K562 (cell line): ENCODE data around the gene TTC9C. TPM values are rescaled to one million over a fixed set of nuclear protein-coding genes. Genes with fewer than 3 reads are reported as not detected.

ENCODE experiments used
- ATF1 ChIP-seq, 2 experiments: fragments of 450-650 bp in 1 of 2; IDR thresholded peaks; 2 replicates each; pipeline ENCODE4 v1.6.1; 2016; ENCODE audit warnings: missing compliant biosample characterization in 1 of 2, missing genetic modification characterization in 1 of 2
- BHLHE40 ChIP-seq: IDR thresholded peaks from 2 replicates; pipeline ENCODE4 v1.6.1; 2011; ENCODE audit warnings: low read length, improper control_type of control experiment
- CBX8 ChIP-seq: fragments of 200-600 bp; sonication (generic); IDR thresholded peaks from 2 replicates; pipeline ENCODE4 v1.6.1; 2012; ENCODE audit warnings: borderline replicate concordance, mixed run types, low read depth, mild to moderate bottlenecking, moderate library complexity, mixed read lengths, low read length, control low read depth, inconsistent platforms; ENCODE audit not compliant: poor library complexity, severe bottlenecking; ENCODE audit errors: extremely low read depth
- MAFK ChIP-seq: IDR thresholded peaks from 2 replicates; pipeline ENCODE4 v1.6.1; 2011; ENCODE audit warnings: low read length, improper control_type of control experiment
- MTA1 ChIP-seq: fragments of 450-650 bp; IDR thresholded peaks from 2 replicates; pipeline ENCODE4 v1.6.1; 2017; ENCODE audit warnings: borderline replicate concordance
- NRF1 ChIP-seq, 2 experiments: fragments of 450-650 bp; IDR thresholded peaks in 1 of 2; conservative IDR thresholded peaks in 1 of 2; 2 replicates each; pipeline ENCODE4 v1.6.1; 2014; ENCODE audit warnings: mild to moderate bottlenecking in 2 of 2
- PRMT5 ChIP-seq: sonication (generic); formaldehyde crosslinking; IDR thresholded peaks from 2 replicates; pipeline ENCODE4 v1.5.0; 2020; ENCODE audit warnings: missing genetic modification reagents
- RAD21 ChIP-seq, 2 experiments: fragments of 250-450 bp in 1 of 2; fragments of 450-650 bp in 1 of 2; sonication (Bioruptor Pico) in 1 of 2; formaldehyde crosslinking in 1 of 2; IDR thresholded peaks in 1 of 2; conservative IDR thresholded peaks in 1 of 2; 2 replicates each; pipeline versions ENCODE4 v1.4.0 to v1.8.0; 2020 to 2022; ENCODE audit warnings: mild to moderate bottlenecking in 2 of 2, moderate library complexity in 1 of 2
- SRSF1 ChIP-seq: fragments of 200-400 bp; formaldehyde crosslinking; IDR thresholded peaks from 2 replicates; pipeline ENCODE4 v1.6.1; 2017; ENCODE audit warnings: mild to moderate bottlenecking, low read depth, low read length, moderate library complexity
- TCF7 ChIP-seq: sonication (generic); IDR thresholded peaks from 2 replicates; pipeline ENCODE4 v1.6.1; 2016; ENCODE audit warnings: antibody characterized with exemption, borderline replicate concordance
- U2AF1 ChIP-seq: fragments of 200-400 bp; formaldehyde crosslinking; optimal IDR thresholded peaks from 2 replicates; pipeline ENCODE3; 2017; ENCODE audit warnings: mild to moderate bottlenecking, low read depth, low read length, moderate library complexity
- WHSC1 ChIP-seq: IDR thresholded peaks from one replicate; pipeline ENCODE4 v1.6.1; 2012; ENCODE audit warnings: low read length, control low read depth, inconsistent platforms
- ZBTB12 ChIP-seq: fragments of 250-450 bp; sonication (Bioruptor Pico); IDR thresholded peaks from 2 replicates; pipeline ENCODE4 v1.4.0; 2020
- ZBTB34 ChIP-seq: fragments of 250-450 bp; sonication (Bioruptor Pico); IDR thresholded peaks from 2 replicates; pipeline ENCODE4 v1.8.0; 2021; ENCODE audit warnings: mild to moderate bottlenecking, moderate library complexity
- ZNF282 ChIP-seq: sonication (generic); formaldehyde crosslinking; IDR thresholded peaks from 2 replicates; pipeline ENCODE4 v1.8.1; 2023; ENCODE audit warnings: missing genetic modification reagents
- ZNF3 ChIP-seq: fragments of 250-450 bp; sonication (Bioruptor Pico); IDR thresholded peaks from 2 replicates; pipeline ENCODE4 v1.5.0; 2021; ENCODE audit warnings: mild to moderate bottlenecking, moderate library complexity
- ZNF316 ChIP-seq: fragments of 450-650 bp; IDR thresholded peaks from 2 replicates; pipeline ENCODE4 v1.6.1; 2016
- ZNF347 ChIP-seq: fragments of 450-650 bp; formaldehyde crosslinking; IDR thresholded peaks from 2 replicates; pipeline ENCODE4 v1.4.0; 2020; ENCODE audit warnings: low read depth, mild to moderate bottlenecking, moderate library complexity
- ZNF408 ChIP-seq: fragments of 250-450 bp; sonication (Bioruptor Pico); IDR thresholded peaks from 2 replicates; pipeline ENCODE4 v1.4.0; 2020; ENCODE audit warnings: low read depth, mild to moderate bottlenecking, moderate library complexity
- polyA plus RNA-seq, 8 experiments: library from polyadenylated mRNA; depleted of rRNA in 4 of 8; stranded (reverse) in 5 of 8; unstranded in 3 of 8; fragments of >200 nt; fragmentation: Nextera tagmentation in 2 of 8; fragmentation: Illumina TruSeq in 1 of 8; extraction: Ambion mirVana in 2 of 8; extraction: Trizol in 1 of 8; gene quantifications; 2 replicates each; pipeline versions ENCODE4 v1.2.1 to v1.2.3, GENCODE V29; 2011 to 2014; ENCODE audit warnings: inconsistent platforms in 1 of 8, missing spikeins in 1 of 8
- total RNA-seq, 7 experiments: library from RNA; depleted of rRNA in 6 of 7; stranded (reverse); fragments of >200 nt in 6 of 7; fragmentation: Illumina TruSeq in 2 of 7; extraction: Trizol in 2 of 7; gene quantifications; 2 replicates each; pipeline versions ENCODE4 v1.2.1 to v1.2.3, GENCODE V29; 2011 to 2021; ENCODE audit warnings: low replicate concordance in 1 of 7
- TF ChIP-seq, protein P1 (sequence below): IDR thresholded peaks from 2 replicates; pipeline ENCODE4 v1.6.1; 2011; ENCODE audit not compliant: insufficient read length; ENCODE audit errors: extremely low read depth

Gene TTC9C
- total and polyA plus RNA-seq, 9 of the 15 experiments (the other 6 are each of a cell fraction or from before 2014, with no cell fraction given), result 32.8 to 59.0 (median 37.1) TPM

DNA sequence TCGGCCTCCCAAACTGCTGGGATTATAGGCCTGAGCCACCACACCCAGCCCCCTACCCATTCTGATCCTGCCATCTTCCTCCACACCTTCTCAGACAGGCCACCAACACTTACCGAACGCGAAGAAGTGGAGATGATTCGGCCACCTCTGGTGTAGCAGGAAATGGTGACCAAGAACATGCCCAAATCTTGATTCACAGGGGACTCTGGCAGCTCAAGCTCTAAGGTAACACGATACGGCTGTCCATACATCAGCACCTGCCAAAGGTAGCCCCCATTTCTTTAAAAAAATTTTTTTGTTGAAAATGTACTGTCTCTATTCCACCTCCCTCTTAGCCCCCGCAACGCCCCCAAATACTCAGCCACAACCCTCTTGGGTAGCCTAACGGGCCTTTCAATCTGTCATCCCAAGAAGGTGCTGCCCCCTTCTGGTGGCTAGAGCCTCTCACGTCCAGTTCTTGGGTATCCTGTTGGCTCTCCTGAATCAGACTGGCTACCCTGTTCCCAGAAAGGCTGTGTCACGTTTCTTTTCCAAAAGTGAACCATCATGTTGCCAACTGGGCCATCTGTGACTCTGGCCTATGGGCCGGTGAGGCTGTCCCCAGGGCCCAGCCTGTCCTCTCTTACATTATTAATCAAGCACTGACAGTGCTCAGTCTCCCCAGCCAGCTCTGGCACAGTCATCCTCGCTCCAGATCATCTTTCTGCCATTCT is 33.7 kb upstream of the TTC9C start (continued):
- no peak for TF ChIP-seq ZBTB34 (CRISPR knock-in tag)
- 0 out of 2 replicates have a peak, but pooled peaks have one; percentile 5 for TF ChIP-seq ZNF316
- TF ChIP-seq MTA1, result no peak
- TF ChIP-seq ATF1 (CRISPR knock-in tag; IDR thresholded peaks at IDR 0.05), result no peak
- peak; percentile 25; the same call in 1 of the 2 replicates for TF ChIP-seq ATF1 (tag; IDR thresholded peaks at IDR 0.05)
- TF ChIP-seq SRSF1, result no peak
- TF ChIP-seq ZNF282, result no peak
- 0 out of 2 replicates have a peak, but pooled peaks have one; percentile 6 for TF ChIP-seq MAFK
- TF ChIP-seq PRMT5 (CRISPR knock-in tag), result no peak
- TF ChIP-seq ZNF408, result no peak
- peak; percentile 32; the same call in 1 of the 2 replicates for TF ChIP-seq BHLHE40
- no peak for TF ChIP-seq CBX8
- TF ChIP-seq U2AF1, result no peak
- TF ChIP-seq ZBTB12 (CRISPR knock-in tag), result no peak
- no peak for TF ChIP-seq ZNF347 (CRISPR knock-in tag)
- no peak for TF ChIP-seq TCF7
- TF ChIP-seq NRF1 (conservative IDR thresholded peaks at IDR 0.05 in 1 of 2, IDR thresholded peaks at IDR 0.05 in 1 of 2), result no peak
- TF ChIP-seq RAD21 (CRISPR knock-in tag; conservative IDR thresholded peaks at IDR 0.05 in 1 of 2, IDR thresholded peaks at IDR 0.05 in 1 of 2), result peak; percentile 77 to 84
- TF ChIP-seq WHSC1, result no peak
- TF ChIP-seq ZNF3 (CRISPR knock-in tag), result no peak
- TF ChIP-seq, protein P1, sequence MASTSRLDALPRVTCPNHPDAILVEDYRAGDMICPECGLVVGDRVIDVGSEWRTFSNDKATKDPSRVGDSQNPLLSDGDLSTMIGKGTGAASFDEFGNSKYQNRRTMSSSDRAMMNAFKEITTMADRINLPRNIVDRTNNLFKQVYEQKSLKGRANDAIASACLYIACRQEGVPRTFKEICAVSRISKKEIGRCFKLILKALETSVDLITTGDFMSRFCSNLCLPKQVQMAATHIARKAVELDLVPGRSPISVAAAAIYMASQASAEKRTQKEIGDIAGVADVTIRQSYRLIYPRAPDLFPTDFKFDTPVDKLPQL, result no peak
